ENCODE data around the gene RAB8B. TPM values are rescaled to one million over a fixed set of nuclear protein-coding genes. Genes with fewer than 3 reads are reported as not detected.

The RAB8B gene
- total RNA-seq, 1 experiment from 2014 or later = 33.8 TPM

DNA sequence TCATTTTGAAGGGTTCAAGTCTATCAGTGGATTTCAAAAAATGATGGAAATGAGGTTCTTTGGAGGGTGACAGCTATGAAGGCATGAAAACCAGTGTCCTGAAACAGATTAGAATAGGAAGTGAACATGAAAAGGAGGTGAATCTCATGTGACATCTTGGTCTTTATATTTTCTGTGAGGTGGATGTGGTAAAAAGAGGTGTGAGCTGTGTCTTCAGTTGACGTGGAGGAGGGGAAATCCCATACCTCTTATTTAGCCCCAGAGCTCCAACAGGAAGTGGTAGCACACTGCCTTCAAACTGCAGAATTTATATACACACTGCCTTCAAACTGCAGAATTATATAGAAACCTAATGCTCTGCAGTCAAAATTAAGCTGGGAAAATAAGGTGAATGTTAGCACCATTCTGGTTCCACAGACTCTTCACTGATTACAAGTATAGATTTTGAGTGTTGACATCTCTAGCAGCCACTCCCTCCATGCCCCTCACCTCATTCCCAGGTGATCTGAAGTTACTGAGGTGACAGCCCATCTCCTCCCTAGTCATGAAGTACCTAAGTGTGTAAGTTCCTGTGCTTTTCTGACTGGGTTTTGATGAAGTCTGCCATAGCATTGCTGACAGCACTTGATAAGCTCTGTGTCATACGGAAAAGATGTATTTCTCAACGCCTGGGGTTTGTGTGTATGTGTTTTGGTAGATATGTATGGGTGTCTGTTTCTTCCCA, 2.7 kb downstream of the RAB8B start:
- H3K23me2 ChIP-seq (ENCODE audit: insufficient read length, low read depth, low read length, poor library complexity, severe bottlenecking) = peaks cover 7% of the 10 kb centered on the region

More for the DNA sequence above, 2.7 kb downstream of the RAB8B start:
- Mint-ChIP-seq H3K27ac (no peak overlapping the region; a peak in 1 of 7 replicates), H3K9me3 (no peaks in the 10 kb centered on the region), H3K36me3 (ENCODE audit: insufficient read depth in 1 of 3, low read depth in 3 of 3) (no peaks in the 10 kb centered on the region), H3K4me1 (peaks cover 59% of the 10 kb centered on the region in 2 experiments), H3K27me3 (ENCODE audit: low read depth) (no peaks in the 10 kb centered on the region), H3K4me3 (no peak overlapping the region)
- no peak overlapping the region for H2AFZ ChIP-seq (ENCODE audit: low read length)
- H4K20me1 ChIP-seq (ENCODE audit: control insufficient read depth, insufficient read depth, insufficient read length) = no peaks in the 10 kb centered on the region
- TF ChIP-seq, protein P1, sequence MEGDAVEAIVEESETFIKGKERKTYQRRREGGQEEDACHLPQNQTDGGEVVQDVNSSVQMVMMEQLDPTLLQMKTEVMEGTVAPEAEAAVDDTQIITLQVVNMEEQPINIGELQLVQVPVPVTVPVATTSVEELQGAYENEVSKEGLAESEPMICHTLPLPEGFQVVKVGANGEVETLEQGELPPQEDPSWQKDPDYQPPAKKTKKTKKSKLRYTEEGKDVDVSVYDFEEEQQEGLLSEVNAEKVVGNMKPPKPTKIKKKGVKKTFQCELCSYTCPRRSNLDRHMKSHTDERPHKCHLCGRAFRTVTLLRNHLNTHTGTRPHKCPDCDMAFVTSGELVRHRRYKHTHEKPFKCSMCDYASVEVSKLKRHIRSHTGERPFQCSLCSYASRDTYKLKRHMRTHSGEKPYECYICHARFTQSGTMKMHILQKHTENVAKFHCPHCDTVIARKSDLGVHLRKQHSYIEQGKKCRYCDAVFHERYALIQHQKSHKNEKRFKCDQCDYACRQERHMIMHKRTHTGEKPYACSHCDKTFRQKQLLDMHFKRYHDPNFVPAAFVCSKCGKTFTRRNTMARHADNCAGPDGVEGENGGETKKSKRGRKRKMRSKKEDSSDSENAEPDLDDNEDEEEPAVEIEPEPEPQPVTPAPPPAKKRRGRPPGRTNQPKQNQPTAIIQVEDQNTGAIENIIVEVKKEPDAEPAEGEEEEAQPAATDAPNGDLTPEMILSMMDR (conservative IDR thresholded peaks at IDR 0.05) = no peak
- H3K14ac ChIP-seq (ENCODE audit: insufficient read depth, low read length) = no peak overlapping the region
- no peak overlapping the region for H4K5ac ChIP-seq (ENCODE audit: insufficient read length, low read depth, low read length)
- no peak overlapping the region for H4K91ac ChIP-seq (ENCODE audit: insufficient read length, low read depth, low read length)
- no peak overlapping the region for H4K8ac ChIP-seq (replicated peaks; ENCODE audit: insufficient read length, low read depth, low read length)
- H2BK12ac ChIP-seq (ENCODE audit: insufficient read length, low read depth, low read length) = no peak overlapping the region
- no peak overlapping the region for H3T11ph ChIP-seq (ENCODE audit: low read length)
- WGBS (ENCODE audit: extremely low coverage, insufficient read length, low lambda C conversion rate) = no CpG with 5 or more reads among the region's 3 CpGs
- no peak overlapping the region for H3K27ac ChIP-seq (ENCODE audit: insufficient read length, low read depth, low read length)
- no peak overlapping the region for H3K23ac ChIP-seq (ENCODE audit: insufficient read length, low read depth, low read length)
- no peak overlapping the region for H3K4me2 ChIP-seq (ENCODE audit: insufficient read depth, insufficient read length, low read length)
- 0 out of 2 replicates have a peak, but pooled peaks cover 6% of the 10 kb centered on the region for H3K4me1 ChIP-seq (ENCODE audit: insufficient read depth, low read length)
- no peak overlapping the region for H2BK15ac ChIP-seq (ENCODE audit: low read depth, low read length)
- H2BK20ac ChIP-seq (ENCODE audit: low read depth, low read length, poor library complexity, severe bottlenecking) = no peak overlapping the region
- H2AK5ac ChIP-seq (ENCODE audit: insufficient read length, low read length) = no peak overlapping the region
- H2BK5ac ChIP-seq (ENCODE audit: insufficient read length, low read length) = no peak overlapping the region
- H2BK120ac ChIP-seq (ENCODE audit: low read depth, low read length, poor library complexity, severe bottlenecking) = no peak overlapping the region
- no peaks in the 10 kb centered on the region for H3K79me1 ChIP-seq (ENCODE audit: insufficient read depth, low read depth, low read length, poor library complexity, severe bottlenecking)
- H3K9me3 ChIP-seq (ENCODE audit: control insufficient read depth, low read depth, low read length) = no peaks in the 10 kb centered on the region
- no peaks in the 10 kb centered on the region for H3K27me3 ChIP-seq (ENCODE audit: insufficient read depth, low read length)
- no peak overlapping the region for H3K9ac ChIP-seq (ENCODE audit: extremely low read depth, insufficient read length, low read length)
- H3K56ac ChIP-seq (ENCODE audit: insufficient read length, low read depth, low read length) = no peak overlapping the region
- no peak overlapping the region for H3K4ac ChIP-seq (ENCODE audit: low read depth, low read length)
- no peak for DNase-seq
- no peak overlapping the region for H3K18ac ChIP-seq (ENCODE audit: insufficient read length, low read depth, low read length)
- peaks cover 11% of the 10 kb centered on the region; the same call in 1 of the 2 replicates for H3K79me2 ChIP-seq (ENCODE audit: insufficient read depth, low read length)

All from H9 (cell line).